ENCODE measurements around the gene PICK1.
"Not testable (repeated sequence)": the region's sequence is repeated elsewhere in the genome, so short reads cannot be mapped to it uniquely, and the experiment has no call there.

The PICK1 gene

DNA sequence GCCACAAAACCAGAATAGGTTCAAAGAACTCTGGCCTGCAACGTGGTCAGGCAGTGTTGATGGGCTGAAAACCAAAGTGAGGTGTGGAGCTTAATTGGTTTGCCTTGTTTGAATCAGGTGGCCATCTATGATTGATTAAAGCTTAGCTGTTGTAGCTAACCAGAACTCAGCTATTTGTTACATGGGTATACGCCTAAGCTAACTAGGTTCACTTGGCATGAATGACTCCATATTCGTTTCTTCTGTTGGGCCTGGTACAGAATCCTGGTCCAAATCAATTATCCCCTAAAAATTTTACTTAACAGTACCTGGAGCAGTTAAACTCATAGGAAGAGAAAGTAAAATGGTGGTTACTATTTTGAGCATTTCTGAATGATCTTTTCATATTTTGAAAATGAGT lies 61.0 kb downstream of the PICK1 start:
- TF ChIP-seq TAF1 (IDR thresholded peaks at IDR 0.05; ENCODE audit: borderline replicate concordance, low read depth, low read length) (no peak), POLR2AphosphoS5 (IDR thresholded peaks at IDR 0.05; ENCODE audit: low read depth, low read length) (no peak), POLR2A (IDR thresholded peaks at IDR 0.05; ENCODE audit: low read depth, low read length) (no peak)
- no peak for FAIRE-seq
- no peak for DNase-seq (ENCODE audit: insufficient read length)

DNA sequence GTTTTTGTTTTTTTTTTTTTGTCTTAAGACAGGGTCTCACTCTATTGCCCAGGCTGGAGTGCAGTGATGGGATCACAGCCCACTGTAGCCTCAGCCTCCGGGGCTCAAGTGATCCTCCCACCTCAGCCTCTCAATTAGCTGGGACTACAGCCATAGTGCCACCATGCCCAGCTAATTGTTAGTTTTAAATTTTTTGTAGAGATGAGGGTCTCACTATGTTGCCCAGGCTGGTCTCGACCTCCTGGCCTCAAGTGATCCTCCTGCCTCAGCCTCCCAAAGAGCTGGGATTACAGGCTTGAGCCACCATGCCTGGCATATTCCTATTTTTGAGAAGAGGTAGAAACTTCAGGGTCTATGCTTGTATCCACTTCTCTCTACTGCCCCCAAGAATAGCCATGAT lies 61.5 kb downstream of the PICK1 start:
- not testable (repeated sequence) for FAIRE-seq

DNA sequence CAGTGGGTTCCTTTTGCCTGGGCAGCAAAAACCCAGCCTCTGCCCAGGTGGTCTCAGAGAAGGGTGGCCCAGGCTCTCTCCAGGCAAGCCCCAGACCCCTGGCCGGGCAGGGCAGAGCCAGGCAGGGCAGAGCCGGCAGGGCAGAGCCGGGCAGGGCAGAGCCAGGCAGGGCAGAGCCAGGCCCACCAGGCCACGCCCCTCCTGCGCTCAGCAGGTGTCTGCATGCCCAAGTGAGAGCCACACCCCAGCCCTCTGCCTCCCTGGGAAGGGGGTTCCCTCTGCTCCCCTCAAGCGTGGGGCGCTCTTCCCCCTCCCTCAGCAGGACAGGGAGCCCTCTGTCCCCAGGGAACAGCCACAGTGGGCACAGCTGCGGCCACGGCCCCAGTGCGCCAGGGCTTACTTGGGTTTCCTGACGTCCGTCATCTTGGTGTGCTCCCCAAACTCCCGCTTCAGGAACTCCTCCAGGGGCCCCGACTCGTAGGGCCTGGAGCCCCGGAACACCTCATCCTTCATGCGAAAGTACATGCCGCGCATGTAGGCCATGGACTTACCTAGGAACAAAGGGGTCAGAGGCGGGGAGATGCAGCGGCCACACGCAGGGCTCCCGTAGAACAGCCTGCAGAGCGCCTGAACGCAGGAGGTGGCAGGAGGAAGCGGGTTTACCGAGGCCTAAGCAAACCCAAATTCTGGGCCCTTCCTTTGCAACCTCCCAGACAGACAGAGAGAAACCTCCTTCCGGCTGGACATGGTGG lies 63.3 kb downstream of the PICK1 start:
- FAIRE-seq (no peak), DNase-seq (ENCODE audit: insufficient read length) (no peak)
- TF ChIP-seq POLR2AphosphoS5 (IDR thresholded peaks at IDR 0.05; ENCODE audit: low read depth, low read length) (no peak), TAF1 (IDR thresholded peaks at IDR 0.05; ENCODE audit: borderline replicate concordance, low read depth, low read length) (no peak), POLR2A (IDR thresholded peaks at IDR 0.05; ENCODE audit: low read depth, low read length) (no peak)

More for the DNA sequence above, 61.5 kb downstream of the PICK1 start:
- not testable (repeated sequence) for DNase-seq (ENCODE audit: insufficient read length)

DNA sequence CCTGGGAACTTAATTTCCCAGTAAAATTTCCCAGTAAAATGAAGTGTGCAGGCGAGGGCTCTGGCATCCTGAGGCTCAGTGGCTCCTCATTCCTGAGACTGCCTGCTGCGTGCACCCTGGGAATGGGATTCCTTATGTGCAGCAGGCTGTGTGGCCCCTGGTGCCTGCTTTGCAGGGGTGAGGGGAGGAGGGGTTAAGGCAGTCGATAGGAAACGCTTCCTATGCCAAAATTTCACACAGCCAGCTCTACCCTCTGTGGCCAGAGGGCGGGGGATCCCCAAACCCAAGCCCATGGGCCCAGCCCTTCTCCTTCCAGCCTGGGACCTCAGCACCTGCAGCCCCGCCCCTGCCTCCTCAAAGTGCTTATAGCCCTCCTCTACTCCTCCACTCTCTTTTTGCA lies 65.4 kb downstream of the PICK1 start:
- TF ChIP-seq POLR2A (IDR thresholded peaks at IDR 0.05; ENCODE audit: low read depth, low read length) (no peak), TAF1 (IDR thresholded peaks at IDR 0.05; ENCODE audit: borderline replicate concordance, low read depth, low read length) (no peak), POLR2AphosphoS5 (IDR thresholded peaks at IDR 0.05; ENCODE audit: low read depth, low read length) (no peak)
- DNase-seq (ENCODE audit: insufficient read length): no peak
- no peak for FAIRE-seq

DNA sequence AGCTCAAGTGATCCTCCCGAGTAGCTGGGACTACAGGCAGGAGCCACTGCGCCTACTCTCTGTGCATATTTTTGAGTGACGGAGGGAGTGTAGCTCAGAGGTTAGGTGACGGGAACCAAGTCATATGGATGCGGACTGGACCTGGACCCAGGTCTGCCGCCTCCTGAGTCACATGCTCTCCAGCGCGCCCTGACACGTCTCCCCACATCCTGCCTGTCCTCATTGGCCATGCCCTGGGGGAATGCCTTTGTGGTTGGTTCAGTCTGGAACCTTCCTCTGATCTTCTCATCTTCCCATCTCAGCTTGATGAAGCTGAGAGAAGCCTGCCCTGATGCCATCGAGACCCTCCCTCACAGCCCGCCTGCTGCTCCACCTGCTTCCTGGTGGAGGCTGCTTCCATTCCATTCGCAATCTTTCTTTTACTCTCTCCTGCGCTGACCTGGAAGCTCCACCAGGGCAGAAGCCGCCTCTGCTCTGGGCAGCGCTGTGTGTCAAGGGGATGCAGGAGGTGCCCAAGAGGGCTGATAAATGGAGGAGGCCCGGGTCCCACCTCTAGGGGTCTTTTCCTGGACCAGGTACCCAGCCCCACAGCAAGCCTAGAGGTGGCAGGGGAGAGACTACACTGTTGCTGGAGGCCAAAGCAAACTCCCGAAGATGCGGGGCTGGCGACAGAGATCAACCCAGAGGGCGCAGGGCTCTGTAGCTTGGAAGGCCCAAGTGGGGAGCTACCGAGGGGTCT lies 67.2 kb downstream of the PICK1 start:
- TF ChIP-seq TAF1 (IDR thresholded peaks at IDR 0.05; ENCODE audit: borderline replicate concordance, low read depth, low read length): no peak
- no peak for TF ChIP-seq POLR2A (IDR thresholded peaks at IDR 0.05; ENCODE audit: low read depth, low read length)
- no peak for TF ChIP-seq POLR2AphosphoS5 (IDR thresholded peaks at IDR 0.05; ENCODE audit: low read depth, low read length)
- DNase-seq (ENCODE audit: insufficient read length) (no peak), FAIRE-seq (no peak)

DNA sequence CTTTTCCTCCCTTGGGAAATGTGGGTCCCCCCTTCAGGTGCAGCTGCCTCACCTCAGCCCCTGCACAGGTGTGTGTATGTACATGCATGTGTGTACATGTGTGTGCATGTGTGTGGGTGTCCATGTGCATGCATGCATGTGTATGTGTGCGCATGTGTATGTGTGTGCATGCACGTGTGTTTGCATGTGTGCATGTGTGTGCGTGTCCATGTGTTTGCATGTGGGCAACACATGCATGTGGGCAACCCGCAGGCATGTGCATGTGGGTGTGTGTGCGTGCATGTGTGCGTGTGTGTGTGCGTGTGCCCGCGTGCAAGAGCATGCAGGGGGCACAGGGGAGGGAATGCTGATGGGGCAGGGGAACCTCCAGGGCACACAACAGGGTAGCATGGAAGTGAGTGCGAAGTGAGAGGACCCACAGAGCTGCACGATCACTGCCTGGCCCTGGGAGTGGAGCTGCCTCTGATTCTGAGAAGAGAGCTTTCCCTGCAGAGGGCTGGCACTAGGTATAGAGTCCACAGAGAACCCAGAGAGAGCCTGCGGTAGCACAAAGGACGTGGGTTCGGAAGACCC lies 67.9 kb downstream of the PICK1 start:
- TF ChIP-seq TAF1 (IDR thresholded peaks at IDR 0.05; ENCODE audit: borderline replicate concordance, low read depth, low read length) (no peak), POLR2A (IDR thresholded peaks at IDR 0.05; ENCODE audit: low read depth, low read length) (no peak), POLR2AphosphoS5 (IDR thresholded peaks at IDR 0.05; ENCODE audit: low read depth, low read length) (no peak)
- no peak for FAIRE-seq
- DNase-seq (ENCODE audit: insufficient read length): no peak

Measured in GM12892 (cell line).